Lung (tissue), 12 donors: ENCODE results near the gene TOLLIP. TPM values are rescaled to one million over a fixed set of nuclear protein-coding genes. Genes with fewer than 3 reads are reported as not detected.
A peak's percentile ranks its signal among the peaks of the same experiment; 100 is the strongest.

Experiments
- ATAC-seq: fragments of 200-7000 bp; cut with Tn5 transposase; one replicate; pipeline ENCODE4 v1.9.1; 2020; ENCODE audit warnings: moderate number of reproducible peaks; ENCODE audit not compliant: insufficient read depth, low FRiP score
- DNase-seq, 3 donors: peaks; one replicate each; pipeline ENCODE4 v3.0.0-alpha.2; 2013 to 2017
- H3K27ac ChIP-seq, 2 donors: one replicate each; pipeline ENCODE4 v1.5.1; 2013; ENCODE audit warnings: mild to moderate bottlenecking in 2 of 2, moderate library complexity in 2 of 2, control low read depth in 1 of 2, inconsistent platforms in 1 of 2, low read depth in 1 of 2, low read length in 1 of 2
- H3K27me3 ChIP-seq, 3 donors: one replicate each; pipeline ENCODE4 v1.5.1; 2013; ENCODE audit warnings: low read length in 2 of 3; ENCODE audit not compliant: control insufficient read depth in 3 of 3, insufficient read depth in 3 of 3
- H3K36me3 ChIP-seq, 4 donors: one replicate each; pipeline ENCODE4 v1.5.1; 2013; ENCODE audit warnings: low read length in 4 of 4, mild to moderate bottlenecking in 1 of 4, moderate library complexity in 1 of 4; ENCODE audit not compliant: control insufficient read depth in 4 of 4, insufficient read depth in 4 of 4
- H3K4me1 ChIP-seq, 5 donors: one replicate each; pipeline ENCODE4 v1.5.1; 2013; ENCODE audit warnings: low read length in 5 of 5, mild to moderate bottlenecking in 2 of 5, moderate library complexity in 1 of 5; ENCODE audit not compliant: control insufficient read depth in 5 of 5, insufficient read depth in 5 of 5
- H3K4me3 ChIP-seq: one replicate; pipeline ENCODE4 v1.5.1; 2013; ENCODE audit warnings: mild to moderate bottlenecking, control low read depth, moderate library complexity
- H3K9ac ChIP-seq, 2 donors: one replicate each; pipeline ENCODE4 v1.5.1; 2013; ENCODE audit warnings: low read length in 2 of 2, control low read depth in 1 of 2; ENCODE audit not compliant: insufficient read depth in 1 of 2
- H3K9me3 ChIP-seq, 4 donors: one replicate each; pipeline ENCODE4 v1.5.1; 2013; ENCODE audit warnings: low read length in 3 of 4, mild to moderate bottlenecking in 1 of 4, moderate library complexity in 1 of 4; ENCODE audit not compliant: control insufficient read depth in 4 of 4, insufficient read depth in 3 of 4
- CTCF ChIP-seq: IDR thresholded peaks from 2 replicates; pipeline ENCODE4 v1.5.1; 2012; ENCODE audit warnings: mild to moderate bottlenecking; ENCODE audit errors: control extremely low read depth, extremely low read depth
- WGBS, 2 donors: extraction: QIAGEN DNeasy Blood & Tissue Kit; methylation state at CpG; one replicate each; pipeline ENCODE4 v1.1.7; 2013; 5-methylcytosine and 5-hydroxymethylcytosine counted together
- polyA plus RNA-seq, 2 donors: library from polyadenylated mRNA; stranded (reverse); fragments of 200-250 nt; gene quantifications; one replicate each; pipeline ENCODE4 v1.2.1, GENCODE V29; 2013
- total RNA-seq, 2 donors: library from RNA; depleted of rRNA in 1 of 2; stranded (reverse); fragments of >200 nt in 1 of 2; gene quantifications; one replicate each; pipeline ENCODE4 v1.2.1, GENCODE V29; 2014 to 2021
- donor health status: control.
- donor health status: control.
- donor health status: Bipolar disorder and iron deficiency.
- donor health status: healthy.
- donor health status: DM: yes; HTN: yes; CAD: no.

TOLLIP gene
- total and polyA plus RNA-seq, 4 donors = 26.9 to 79.4 (median 43.4) TPM

GRCh38 chr11:1300569-1301187 lies 8.8 kb downstream of the TOLLIP start:
- peak in 1 of 3 donors; percentile 5 for DNase-seq
- Histone ChIP-seq H3K4me1 (peaks cover 2 to 56% (median 23%) of the 10 kb centered on the region in 5 donors), H3K27ac (no peak overlapping the region), H3K27me3 (no peaks in the 10 kb centered on the region), H3K9ac (no peak overlapping the region), H3K4me3 (no peak overlapping the region), H3K9me3 (no peaks in the 10 kb centered on the region), H3K36me3 (peaks cover 0 to 24% (median 5%) of the 10 kb centered on the region in 4 donors)
- 89 to 91% methylated on average over 28 of the region's 28 CpGs for WGBS, 2 donors
- no peak for TF ChIP-seq CTCF
- ATAC-seq = no peak

GRCh38 chr11:1300121-1300520 lies 9.3 kb downstream of the TOLLIP start:
- Histone ChIP-seq H3K36me3 (peaks cover 0 to 27% (median 8%) of the 10 kb centered on the region in 4 donors), H3K9me3 (no peaks in the 10 kb centered on the region), H3K27me3 (no peaks in the 10 kb centered on the region), H3K9ac (no peak overlapping the region), H3K4me3 (no peak overlapping the region), H3K4me1 (peaks cover 2 to 52% (median 18%) of the 10 kb centered on the region in 5 donors), H3K27ac (no peak overlapping the region)
- ATAC-seq (no peak), DNase-seq (no peak)
- TF ChIP-seq CTCF = no peak
- WGBS, 2 donors = 63 to 75% methylated on average over 7 of the region's 7 CpGs

GRCh38 chr11:1299621-1300020 lies 9.8 kb downstream of the TOLLIP start:
- 74 to 89% methylated on average over 23 of the region's 23 CpGs for WGBS, 2 donors
- Histone ChIP-seq H3K27me3 (no peaks in the 10 kb centered on the region), H3K27ac (no peak overlapping the region), H3K4me1 (peaks cover 2 to 50% (median 17%) of the 10 kb centered on the region in 5 donors), H3K9ac (no peak overlapping the region), H3K36me3 (peaks cover 0 to 28% (median 8%) of the 10 kb centered on the region in 4 donors), H3K4me3 (no peak overlapping the region), H3K9me3 (no peaks in the 10 kb centered on the region)
- TF ChIP-seq CTCF = no peak
- DNase-seq = peak in 1 of 3 donors; percentile 12
- no peak for ATAC-seq
